ENCODE measurements around the gene GASK1A. TPM values are rescaled to one million over a fixed set of nuclear protein-coding genes. Genes with fewer than 3 reads are reported as not detected.

Gene GASK1A
- total RNA-seq, 1 experiment from 2014 or later: 1.4 TPM

DNA sequence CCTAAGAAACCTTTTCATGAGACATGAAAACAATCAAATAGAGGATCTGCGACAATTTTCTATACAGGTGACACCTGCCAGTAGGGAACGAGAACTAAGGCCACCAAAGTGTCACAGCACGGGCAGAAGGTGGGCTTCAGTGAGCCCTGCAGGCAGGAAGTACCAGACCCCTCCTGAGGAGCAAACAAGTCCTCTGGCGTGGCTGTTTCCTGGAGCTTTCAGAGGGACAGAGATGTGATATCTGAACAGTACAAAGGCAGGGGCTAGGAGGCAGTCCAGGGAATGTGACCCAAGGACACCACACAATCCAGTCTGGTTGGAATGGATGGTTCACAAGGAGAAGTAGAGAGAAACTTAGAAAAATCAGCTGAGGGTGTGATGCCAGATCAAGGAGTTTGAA, 110.0 kb downstream of the GASK1A start:
- DNase-seq (ENCODE audit: low spot score): no peak
- intact Hi-C loops (cut with micrococcal nuclease; ENCODE audit: unreplicated experiment): no loop called here
- no peak for TF ChIP-seq EZH2 (IDR thresholded peaks at IDR 0.05; ENCODE audit: borderline replicate concordance, low read depth, low read length, poor library complexity, severe bottlenecking)
- TF ChIP-seq, protein P1, sequence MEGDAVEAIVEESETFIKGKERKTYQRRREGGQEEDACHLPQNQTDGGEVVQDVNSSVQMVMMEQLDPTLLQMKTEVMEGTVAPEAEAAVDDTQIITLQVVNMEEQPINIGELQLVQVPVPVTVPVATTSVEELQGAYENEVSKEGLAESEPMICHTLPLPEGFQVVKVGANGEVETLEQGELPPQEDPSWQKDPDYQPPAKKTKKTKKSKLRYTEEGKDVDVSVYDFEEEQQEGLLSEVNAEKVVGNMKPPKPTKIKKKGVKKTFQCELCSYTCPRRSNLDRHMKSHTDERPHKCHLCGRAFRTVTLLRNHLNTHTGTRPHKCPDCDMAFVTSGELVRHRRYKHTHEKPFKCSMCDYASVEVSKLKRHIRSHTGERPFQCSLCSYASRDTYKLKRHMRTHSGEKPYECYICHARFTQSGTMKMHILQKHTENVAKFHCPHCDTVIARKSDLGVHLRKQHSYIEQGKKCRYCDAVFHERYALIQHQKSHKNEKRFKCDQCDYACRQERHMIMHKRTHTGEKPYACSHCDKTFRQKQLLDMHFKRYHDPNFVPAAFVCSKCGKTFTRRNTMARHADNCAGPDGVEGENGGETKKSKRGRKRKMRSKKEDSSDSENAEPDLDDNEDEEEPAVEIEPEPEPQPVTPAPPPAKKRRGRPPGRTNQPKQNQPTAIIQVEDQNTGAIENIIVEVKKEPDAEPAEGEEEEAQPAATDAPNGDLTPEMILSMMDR (conservative IDR thresholded peaks at IDR 0.05; ENCODE audit: low read depth, low read length): no peak
- Histone ChIP-seq H3K27ac (ENCODE audit: low read depth, low read length, poor library complexity, severe bottlenecking) (no peak overlapping the region), H3K4me3 (ENCODE audit: low read depth, low read length, poor library complexity, severe bottlenecking) (no peak overlapping the region), H3K4me1 (ENCODE audit: insufficient read depth, low read length, poor library complexity, severe bottlenecking) (no peaks in the 10 kb centered on the region), H3K36me3 (ENCODE audit: insufficient read depth, low read length, poor library complexity, severe bottlenecking) (no peaks in the 10 kb centered on the region), H3K9me3 (ENCODE audit: low read depth, low read length, poor library complexity, severe bottlenecking) (no peaks in the 10 kb centered on the region), H3K27me3 (replicated peaks; ENCODE audit: insufficient read depth, low read depth, low read length, poor library complexity) (no peaks in the 10 kb centered on the region)
- ChIA-PET CTCF (no interaction called here), POLR2A (ENCODE audit: low non-redundant PET) (no interaction called here)
- no TSS peak for BruUV-seq (replicated peaks)

DNA sequence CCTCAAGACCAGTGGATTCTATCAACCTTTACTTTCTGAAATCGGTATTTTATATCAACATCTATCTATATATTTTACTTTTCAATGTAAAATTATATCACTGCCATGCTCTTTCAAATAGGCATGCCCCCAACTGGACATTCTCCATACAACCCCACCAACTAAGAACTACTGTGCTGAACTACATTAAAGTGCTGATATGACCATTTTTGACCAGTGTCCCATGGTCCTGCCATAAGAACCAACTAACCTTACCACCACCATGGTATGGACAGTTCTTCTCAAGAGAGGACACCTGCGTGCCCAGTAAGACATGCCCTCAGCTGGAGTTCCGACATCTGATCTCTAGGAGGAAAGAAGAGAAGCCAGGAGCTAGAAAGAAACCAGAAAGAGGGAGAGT, 111.1 kb downstream of the GASK1A start:
- H3K36me3 ChIP-seq (ENCODE audit: insufficient read depth, low read length, poor library complexity, severe bottlenecking): no peaks in the 10 kb centered on the region
- intact Hi-C loops (cut with micrococcal nuclease; ENCODE audit: unreplicated experiment): no loop called here
- no peaks in the 10 kb centered on the region for H3K27me3 ChIP-seq (replicated peaks; ENCODE audit: insufficient read depth, low read depth, low read length, poor library complexity)
- ChIA-PET POLR2A (ENCODE audit: low non-redundant PET) (no interaction called here), CTCF (no interaction called here)
- no peaks in the 10 kb centered on the region for H3K4me1 ChIP-seq (ENCODE audit: insufficient read depth, low read length, poor library complexity, severe bottlenecking)
- H3K9me3 ChIP-seq (ENCODE audit: low read depth, low read length, poor library complexity, severe bottlenecking): no peaks in the 10 kb centered on the region
- no peak overlapping the region for H3K4me3 ChIP-seq (ENCODE audit: low read depth, low read length, poor library complexity, severe bottlenecking)
- no peak for TF ChIP-seq EZH2 (IDR thresholded peaks at IDR 0.05; ENCODE audit: borderline replicate concordance, low read depth, low read length, poor library complexity, severe bottlenecking)
- TF ChIP-seq, protein P1 (conservative IDR thresholded peaks at IDR 0.05; ENCODE audit: low read depth, low read length): no peak
- BruUV-seq (replicated peaks): no TSS peak
- DNase-seq (ENCODE audit: low spot score): no peak
- no peak overlapping the region for H3K27ac ChIP-seq (ENCODE audit: low read depth, low read length, poor library complexity, severe bottlenecking)

DNA sequence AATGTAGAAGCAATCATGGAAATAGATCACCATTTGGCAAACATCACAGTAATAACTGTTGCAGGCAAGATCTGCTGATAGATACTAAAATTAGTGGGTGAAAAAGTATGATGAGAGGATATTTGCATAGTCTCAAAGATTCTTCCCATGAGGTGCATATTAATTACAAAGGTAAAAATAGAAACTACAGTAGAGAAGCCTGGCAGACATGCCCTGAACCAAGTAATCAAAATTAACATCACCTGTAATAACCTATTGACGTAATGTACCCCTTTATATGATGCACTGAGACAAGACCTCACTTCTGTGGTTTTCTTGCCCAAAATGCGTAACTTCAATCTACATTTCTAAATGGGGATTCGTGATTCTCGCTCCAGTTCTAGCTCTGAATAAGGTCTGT, 112.4 kb downstream of the GASK1A start:
- ChIA-PET POLR2A (ENCODE audit: low non-redundant PET) (no interaction called here), CTCF (no interaction called here)
- Histone ChIP-seq H3K27ac (ENCODE audit: low read depth, low read length, poor library complexity, severe bottlenecking) (no peak overlapping the region), H3K4me3 (ENCODE audit: low read depth, low read length, poor library complexity, severe bottlenecking) (no peak overlapping the region), H3K27me3 (replicated peaks; ENCODE audit: insufficient read depth, low read depth, low read length, poor library complexity) (no peaks in the 10 kb centered on the region), H3K4me1 (ENCODE audit: insufficient read depth, low read length, poor library complexity, severe bottlenecking) (no peaks in the 10 kb centered on the region), H3K9me3 (ENCODE audit: low read depth, low read length, poor library complexity, severe bottlenecking) (no peaks in the 10 kb centered on the region), H3K36me3 (ENCODE audit: insufficient read depth, low read length, poor library complexity, severe bottlenecking) (no peaks in the 10 kb centered on the region)
- DNase-seq (ENCODE audit: low spot score): no peak
- TF ChIP-seq, protein P1 (conservative IDR thresholded peaks at IDR 0.05; ENCODE audit: low read depth, low read length): no peak
- TF ChIP-seq EZH2 (IDR thresholded peaks at IDR 0.05; ENCODE audit: borderline replicate concordance, low read depth, low read length, poor library complexity, severe bottlenecking): no peak
- BruUV-seq (replicated peaks): no TSS peak
- intact Hi-C loops (cut with micrococcal nuclease; ENCODE audit: unreplicated experiment): no loop called here

Measured in A673 (cell line).